HepG2 (cell line): Measurements from ENCODE around the gene PFN4. TPM values are rescaled to one million over a fixed set of nuclear protein-coding genes. Genes with fewer than 3 reads are reported as not detected.

Source experiments
- ATAC-seq: fragments of 200-7000 bp; cut with Tn5 transposase; 3 replicates; pipeline ENCODE4 v1.9.1; 2020; ENCODE audit warnings: mild to moderate bottlenecking, moderate library complexity
- BruUV-seq: library from RNA; stranded (reverse); fragments of 400-500 nt; replicated peaks from 2 replicates; lab custom pipeline; 2021; lab: Mats Ljungman, UMichigan
- CTCF ChIA-PET: fragments of 300-600 bp; formaldehyde crosslinking; extraction: SDS; loops from one replicate; lab custom pipeline; 2021; ENCODE audit warnings: low total read pairs, inconsistent platforms, low intra/inter-chr PET ratio; lab: Yijun Ruan, JAX
- POLR2A ChIA-PET: fragments of 350-600 bp; sonication (Branson Sonifier 250); formaldehyde crosslinking; loops from one replicate; lab custom pipeline; 2020; ENCODE audit warnings: antibody characterized with exemption, inconsistent platforms; lab: Yijun Ruan, JAX
- DNase-seq: peaks from one replicate; pipeline ENCODE4 v3.0.0-alpha.2; 2015; ENCODE audit warnings: low spot score
- FAIRE-seq: peaks from 3 replicates; lab custom pipeline; 2011; peaks lifted over from hg19 to GRCh38; lab: Jason Lieb, UNC
- H2AFZ ChIP-seq: one replicate; pipeline ENCODE4 v1.6.1; 2011; ENCODE audit warnings: low read length, inconsistent platforms
- H3K27ac ChIP-seq: fragments of 300-600 bp; 3 replicates; pipeline ENCODE4 v1.8.0; 2011; ENCODE audit warnings: mixed run types, mild to moderate bottlenecking, mixed read lengths, low read length, inconsistent platforms; ENCODE audit not compliant: insufficient read depth; ENCODE audit errors: extremely low read length
- H3K27me3 ChIP-seq, 2 experiments: fragments of 200-600 bp in 1 of 2; 2 replicates in 1 of 2; 3 replicates in 1 of 2; pipeline versions ENCODE4 v1.6.0 to v1.8.0; 2011; ENCODE audit warnings: low read length in 2 of 2, mild to moderate bottlenecking in 2 of 2, moderate library complexity in 2 of 2, inconsistent platforms in 1 of 2; ENCODE audit not compliant: insufficient read depth in 2 of 2, control insufficient read depth in 1 of 2
- H3K36me3 ChIP-seq, 2 experiments: fragments of 200-600 bp in 1 of 2; replicated peaks in 1 of 2; 2 replicates in 1 of 2; 3 replicates in 1 of 2; pipeline versions ENCODE4 v1.5.1 to v1.8.0; 2011; ENCODE audit warnings: low read length in 2 of 2, inconsistent platforms in 1 of 2; ENCODE audit not compliant: insufficient read depth in 2 of 2, control insufficient read depth in 1 of 2
- H3K4me1 ChIP-seq: 2 replicates; pipeline ENCODE4 v1.5.1; 2012; ENCODE audit warnings: low read length, inconsistent platforms; ENCODE audit not compliant: insufficient read depth
- H3K4me2 ChIP-seq: 2 replicates; pipeline ENCODE4 v1.6.0; 2011; ENCODE audit warnings: low read depth, low read length, inconsistent platforms
- H3K4me3 ChIP-seq, 3 experiments: fragments of 200-600 bp in 1 of 3; sonication (generic), shearing (Covaris generic) in 1 of 3; replicated peaks in 1 of 3; 2 replicates each; pipeline ENCODE4 v1.5.1; 2011 to 2016; ENCODE audit warnings: low read length in 3 of 3, inconsistent platforms in 2 of 3, low read depth in 2 of 3, mild to moderate bottlenecking in 2 of 3, control low read depth in 1 of 3, mixed read lengths in 1 of 3; ENCODE audit not compliant: insufficient read depth in 1 of 3
- H3K79me2 ChIP-seq: one replicate; pipeline ENCODE4 v1.6.1; 2011; ENCODE audit warnings: low read length, inconsistent platforms; ENCODE audit not compliant: insufficient read depth
- H3K9ac ChIP-seq: 2 replicates; pipeline ENCODE4 v1.6.0; 2011; ENCODE audit warnings: mild to moderate bottlenecking, low read depth, low read length, inconsistent platforms; ENCODE audit not compliant: insufficient read depth
- H3K9me3 ChIP-seq: 2 replicates; pipeline ENCODE4 v1.5.1; 2012; ENCODE audit warnings: mild to moderate bottlenecking, low read length
- H4K20me1 ChIP-seq: 2 replicates; pipeline ENCODE4 v1.6.0; 2011; ENCODE audit warnings: inconsistent platforms, mild to moderate bottlenecking, low read length, moderate library complexity; ENCODE audit not compliant: insufficient read depth
- BHLHE40 ChIP-seq: IDR thresholded peaks from 2 replicates; pipeline ENCODE4 v1.6.1; 2011; ENCODE audit warnings: low read length, improper control_type of control experiment
- CCDC6 ChIP-seq: sonication (generic); formaldehyde crosslinking; IDR thresholded peaks from 2 replicates; pipeline ENCODE4 v1.8.1; 2022; ENCODE audit warnings: mild to moderate bottlenecking, missing genetic modification reagents, moderate library complexity
- FUBP1 ChIP-seq: sonication (generic); formaldehyde crosslinking; IDR thresholded peaks from 2 replicates; pipeline ENCODE4 v1.5.1; 2020; ENCODE audit warnings: missing genetic modification reagents, mild to moderate bottlenecking, borderline replicate concordance
- GMEB1 ChIP-seq: sonication (generic); formaldehyde crosslinking; IDR thresholded peaks from 2 replicates; pipeline ENCODE4 v1.5.1; 2020; ENCODE audit warnings: missing genetic modification reagents, mild to moderate bottlenecking, borderline replicate concordance
- GTF2F1 ChIP-seq: fragments of 150-350 bp; IDR thresholded peaks from 2 replicates; pipeline ENCODE4 v1.6.1; 2014; ENCODE audit warnings: low read length
- HINFP ChIP-seq: sonication (generic); formaldehyde crosslinking; IDR thresholded peaks from 2 replicates; pipeline ENCODE4 v1.4.0; 2020; ENCODE audit warnings: low read depth, mild to moderate bottlenecking, missing genetic modification reagents
- JARID2 ChIP-seq: sonication (generic); formaldehyde crosslinking; IDR thresholded peaks from 2 replicates; pipeline ENCODE4 v1.8.1; 2023; ENCODE audit warnings: missing genetic modification reagents, inconsistent platforms; ENCODE audit not compliant: insufficient replicate concordance
- STAT6 ChIP-seq: sonication (generic); formaldehyde crosslinking; IDR thresholded peaks from 2 replicates; pipeline ENCODE4 v1.4.0; 2020; ENCODE audit warnings: missing genetic modification reagents, mild to moderate bottlenecking, borderline replicate concordance
- TMF1 ChIP-seq: sonication (generic); formaldehyde crosslinking; IDR thresholded peaks from 2 replicates; pipeline ENCODE4 v1.8.1; 2022; ENCODE audit warnings: low read depth, missing genetic modification reagents
- YEATS4 ChIP-seq: sonication (generic); formaldehyde crosslinking; IDR thresholded peaks from 2 replicates; pipeline ENCODE4 v1.4.0; 2020; ENCODE audit warnings: missing genetic modification reagents, borderline replicate concordance
- ZNF451 ChIP-seq: sonication (generic); formaldehyde crosslinking; IDR thresholded peaks from 2 replicates; pipeline ENCODE4 v1.5.0; 2020; ENCODE audit warnings: mild to moderate bottlenecking, missing genetic modification reagents
- ZNF570 ChIP-seq: sonication (generic); formaldehyde crosslinking; IDR thresholded peaks from 2 replicates; pipeline ENCODE4 v1.4.0; 2020; ENCODE audit warnings: mild to moderate bottlenecking, missing genetic modification reagents, borderline replicate concordance
- ZNF746 ChIP-seq: sonication (generic); formaldehyde crosslinking; IDR thresholded peaks from 2 replicates; pipeline ENCODE4 v1.8.0; 2022; ENCODE audit warnings: mild to moderate bottlenecking, missing genetic modification reagents
- ZNF772 ChIP-seq: sonication (generic); formaldehyde crosslinking; IDR thresholded peaks from 2 replicates; pipeline ENCODE4 v1.5.0; 2020; ENCODE audit warnings: mild to moderate bottlenecking, missing genetic modification reagents
- WGBS: methylation state at CpG from one replicate; pipeline ENCODE4 v1.1.6; 2017; ENCODE audit warnings: low lambda C conversion rate; 5-methylcytosine and 5-hydroxymethylcytosine counted together
- in situ Hi-C: cut with HindIII; loops from 2 replicates; pipeline ENCODE4 v1.10.0; 2017; ENCODE audit warnings: low pct_unique_long_range_greater_than_20kb; ENCODE audit not compliant: extremely low pct_ligation_motif_present
- intact Hi-C: fragments of 100-400 bp; cut with micrococcal nuclease; formaldehyde crosslinking; loops from one replicate; pipeline ENCODE4 v1.10.0; 2022; ENCODE audit not compliant: unreplicated experiment
- polyA plus RNA-seq, 8 experiments: library from polyadenylated mRNA; depleted of rRNA in 3 of 8; stranded (reverse) in 7 of 8; unstranded in 1 of 8; fragments of >200 nt; fragmentation: Illumina TruSeq in 4 of 8; extraction: Trizol in 4 of 8; gene quantifications; 2 replicates each; pipeline versions ENCODE4 v1.2.1 to v1.2.3, GENCODE V29; 2011 to 2016; ENCODE audit warnings: low read depth in 4 of 8, missing spikeins in 1 of 8, mixed read lengths in 1 of 8; ENCODE audit not compliant: insufficient read depth in 1 of 8
- total RNA-seq, 5 experiments: library from RNA; depleted of rRNA; stranded (reverse); fragments of >200 nt; fragmentation: Illumina TruSeq; extraction: Trizol; gene quantifications; 2 replicates each; pipeline ENCODE4 v1.2.3, GENCODE V29; 2016; ENCODE audit warnings: low read depth in 1 of 5

The PFN4 gene
- total and polyA plus RNA-seq, 2 of the 13 experiments (the other 11 are each of a cell fraction or from before 2014, with no cell fraction given), result 0.12 to 0.20 TPM

- intact Hi-C loops, result no loop called here
- Histone ChIP-seq H3K27ac (no peak overlapping the region), H3K9ac (no peak overlapping the region), H4K20me1 (no peaks in the 10 kb centered on the region), H2AFZ (no peak overlapping the region), H3K36me3 (no peaks in the 10 kb centered on the region), H3K4me3 (no peak overlapping the region), H3K4me2 (no peak overlapping the region), H3K79me2 (no peaks in the 10 kb centered on the region), H3K4me1 (peaks cover 7% of the 10 kb centered on the region), H3K9me3 (peaks cover 6% of the 10 kb centered on the region; the same call in 1 of the 2 replicates), H3K27me3 (no peaks in the 10 kb centered on the region; a peak in 1 of 5 replicates)
- TF ChIP-seq FUBP1 (no peak), TMF1 (no peak), ZNF451 (CRISPR knock-in tag) (no peak), ZNF746 (CRISPR knock-in tag) (no peak), HINFP (CRISPR knock-in tag) (no peak), GMEB1 (CRISPR knock-in tag) (no peak), YEATS4 (no peak), ZNF772 (CRISPR knock-in tag) (no peak), ZNF570 (CRISPR knock-in tag) (no peak), GTF2F1 (no peak), JARID2 (CRISPR knock-in tag) (no peak), BHLHE40 (no peak), STAT6 (CRISPR knock-in tag) (no peak), CCDC6 (CRISPR knock-in tag) (no peak)
- 0% methylated on average over 1 of the region's 1 CpG for WGBS
- ATAC-seq (no peak), FAIRE-seq (no peak), DNase-seq (no peak)
- ChIA-PET CTCF (no interaction called here), POLR2A (interaction anchor here (0.5 kb wide), 1 partner anchor 42 kb away, joined by 3 read pairs; the partner anchor contains the start of gene SF3B6)
- in situ Hi-C loops, result no loop called here
- BruUV-seq, result no TSS peak
Observed at GRCh38 chr2:24117902-24118301, 5.2 kb downstream of the PFN4 start.
